ENCODE results near the gene PPP1R8. TPM values are rescaled to one million over a fixed set of nuclear protein-coding genes. Genes with fewer than 3 reads are reported as not detected.

The PPP1R8 gene
- total and polyA plus RNA-seq, 9 of the 15 experiments (the other 6 are each of a cell fraction or from before 2014, with no cell fraction given), result 16.2 to 107 (median 75.3) TPM

DNA sequence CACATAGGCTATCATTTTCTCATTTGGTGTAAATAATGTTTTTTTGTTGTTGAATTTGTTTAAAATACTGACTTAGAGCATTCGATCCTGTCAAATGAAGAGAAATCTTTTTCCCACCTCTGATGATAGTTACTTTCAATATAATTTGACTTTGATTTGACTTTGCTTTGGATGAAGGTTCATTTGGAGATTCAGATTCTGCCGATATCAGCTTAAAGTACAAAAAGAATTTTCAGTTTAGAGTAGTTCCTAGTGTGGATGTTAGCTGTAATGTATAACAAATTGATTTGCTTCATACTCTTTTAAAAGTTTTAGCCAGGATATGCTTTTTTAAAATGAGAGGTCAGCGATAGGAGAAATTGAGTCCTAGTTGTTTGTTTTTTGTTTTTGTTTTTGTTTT is 47.6 kb upstream of the PPP1R8 start:
- peaks cover 6% of the 10 kb centered on the region; the same call in 1 of the 2 replicates for H4K20me1 ChIP-seq (replicated peaks; ENCODE audit: control insufficient read depth, insufficient read depth, low read length)
- TF ChIP-seq C11orf30 (IDR thresholded peaks at IDR 0.05; ENCODE audit: low read depth) (peak; percentile 47), PCBP1 (IDR thresholded peaks at IDR 0.05; ENCODE audit: low read depth, low read length, poor library complexity, severe bottlenecking) (no peak), ZNF316 (IDR thresholded peaks at IDR 0.05) (peak; percentile 67), MAFF (IDR thresholded peaks at IDR 0.05; ENCODE audit: low read length) (peak; percentile 28; the same call in 1 of the 2 replicates), MAFK (IDR thresholded peaks at IDR 0.05; ENCODE audit: low read length) (peak; percentile 15; the same call in 1 of the 2 replicates)
- no peak overlapping the region for H3K4me2 ChIP-seq (ENCODE audit: insufficient read depth, low read length)
- no peak for ATAC-seq
- POLR2A ChIA-PET, result interaction anchor here (3.7 kb wide), 1 partner anchor 9 kb away, joined by 25 read pairs; the partner anchor contains the start of gene STX12
- H3K27me3 ChIP-seq (ENCODE audit: control insufficient read depth in 2 of 2, insufficient read depth in 2 of 2, low read length in 2 of 2), result no peaks in the 10 kb centered on the region
- H3K79me2 ChIP-seq (ENCODE audit: control insufficient read depth, insufficient read depth, low read length), result peaks cover 30% of the 10 kb centered on the region
- H3K36me3 ChIP-seq (ENCODE audit: control insufficient read depth, insufficient read depth, low read length), result no peaks in the 10 kb centered on the region
- no peaks in the 10 kb centered on the region for H3K9me3 ChIP-seq (replicated peaks; ENCODE audit: control insufficient read depth, insufficient read depth, low read depth, low read length)
- in situ Hi-C loops (cut with MboI), result no loop called here
- H2AFZ ChIP-seq (ENCODE audit: low read depth, low read length), result no peak overlapping the region
- H3K9ac ChIP-seq (ENCODE audit: insufficient read depth in 1 of 2, low read depth in 2 of 2, low read length in 2 of 2), result no peak overlapping the region
- H3K4me3 ChIP-seq, result no peak overlapping the region
- intact Hi-C loops (cut with micrococcal nuclease), result no loop called here
- peaks cover 25 to 27% of the 10 kb centered on the region in 2 experiments for H3K4me1 ChIP-seq (replicated peaks in 1 of 2; ENCODE audit: control insufficient read depth in 2 of 2, insufficient read depth in 2 of 2, low read length in 2 of 2)
- no peak for FAIRE-seq
- WGBS (ENCODE audit: insufficient coverage, low coverage, missing lambda C conversion rate), result 92% methylated on average over 3 of the region's 3 CpGs
- peaks cover 5% of the 10 kb centered on the region for H3K9me1 ChIP-seq (ENCODE audit: control insufficient read depth, insufficient read depth, low read length)
- no peak overlapping the region for H3K27ac ChIP-seq (ENCODE audit: extremely low read depth, low read depth, low read length)
- no TSS peak for BruUV-seq (replicated peaks)
- CTCF ChIA-PET (ENCODE audit: low intra/inter-chr PET ratio), result no interaction called here
- DNase-seq (ENCODE audit: extremely low read depth in 1 of 4, low spot score in 3 of 4), result no peak

DNA sequence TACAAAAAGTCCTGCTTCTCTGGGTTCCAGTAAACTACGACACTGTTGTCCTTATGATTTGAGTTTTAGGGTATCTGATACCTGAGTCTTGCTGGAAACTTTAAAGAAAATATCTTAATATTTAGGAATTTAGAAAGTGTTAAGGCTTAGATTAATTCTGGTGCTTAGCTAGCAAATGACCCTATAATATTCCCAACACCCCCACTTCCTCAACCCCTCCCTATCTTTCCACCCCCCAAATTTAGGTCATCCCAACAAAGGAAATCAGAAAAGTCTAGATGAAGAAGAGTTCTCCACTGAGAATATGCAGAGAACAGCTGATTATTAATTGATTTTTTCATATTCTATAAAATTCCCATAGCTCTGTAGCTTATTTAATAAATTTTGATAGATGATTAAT is 45.9 kb upstream of the PPP1R8 start:
- no peak overlapping the region for H3K27ac ChIP-seq (ENCODE audit: extremely low read depth, low read depth, low read length)
- H3K9me3 ChIP-seq (replicated peaks; ENCODE audit: control insufficient read depth, insufficient read depth, low read depth, low read length), result no peaks in the 10 kb centered on the region
- intact Hi-C loops (cut with micrococcal nuclease) (no loop called here), in situ Hi-C loops (cut with MboI) (no loop called here)
- no peak for ATAC-seq
- no peak overlapping the region for H2AFZ ChIP-seq (ENCODE audit: low read depth, low read length)
- peaks cover 4% of the 10 kb centered on the region for H3K36me3 ChIP-seq (ENCODE audit: control insufficient read depth, insufficient read depth, low read length)
- no peak overlapping the region for H3K4me3 ChIP-seq
- ChIA-PET CTCF (ENCODE audit: low intra/inter-chr PET ratio) (no interaction called here), POLR2A (interaction anchor here (0.7 to 3.1 kb wide), 6 partner anchors 8 to 115 kb away, joined by 3 to 15 read pairs (median 4); partner anchors contain the start of gene STX12)
- no TSS peak for BruUV-seq (replicated peaks)
- H3K9me1 ChIP-seq (ENCODE audit: control insufficient read depth, insufficient read depth, low read length), result peaks cover 5% of the 10 kb centered on the region
- no peaks in the 10 kb centered on the region for H3K27me3 ChIP-seq (ENCODE audit: control insufficient read depth in 2 of 2, insufficient read depth in 2 of 2, low read length in 2 of 2)
- H3K9ac ChIP-seq (ENCODE audit: insufficient read depth in 1 of 2, low read depth in 2 of 2, low read length in 2 of 2), result no peak overlapping the region
- peaks cover 14 to 19% of the 10 kb centered on the region in 2 experiments for H3K4me1 ChIP-seq (replicated peaks in 1 of 2; ENCODE audit: control insufficient read depth in 2 of 2, insufficient read depth in 2 of 2, low read length in 2 of 2)
- no peak overlapping the region for H3K4me2 ChIP-seq (ENCODE audit: insufficient read depth, low read length)
- no peak for FAIRE-seq
- H4K20me1 ChIP-seq (replicated peaks; ENCODE audit: control insufficient read depth, insufficient read depth, low read length), result peaks cover 6% of the 10 kb centered on the region; the same call in 1 of the 2 replicates
- 82% methylated on average over 1 of the region's 1 CpG for WGBS (ENCODE audit: insufficient coverage, low coverage, missing lambda C conversion rate)
- peaks cover 27% of the 10 kb centered on the region for H3K79me2 ChIP-seq (ENCODE audit: control insufficient read depth, insufficient read depth, low read length)
- no peak for DNase-seq (ENCODE audit: extremely low read depth in 1 of 4, low spot score in 3 of 4)
- TF ChIP-seq, protein P1, sequence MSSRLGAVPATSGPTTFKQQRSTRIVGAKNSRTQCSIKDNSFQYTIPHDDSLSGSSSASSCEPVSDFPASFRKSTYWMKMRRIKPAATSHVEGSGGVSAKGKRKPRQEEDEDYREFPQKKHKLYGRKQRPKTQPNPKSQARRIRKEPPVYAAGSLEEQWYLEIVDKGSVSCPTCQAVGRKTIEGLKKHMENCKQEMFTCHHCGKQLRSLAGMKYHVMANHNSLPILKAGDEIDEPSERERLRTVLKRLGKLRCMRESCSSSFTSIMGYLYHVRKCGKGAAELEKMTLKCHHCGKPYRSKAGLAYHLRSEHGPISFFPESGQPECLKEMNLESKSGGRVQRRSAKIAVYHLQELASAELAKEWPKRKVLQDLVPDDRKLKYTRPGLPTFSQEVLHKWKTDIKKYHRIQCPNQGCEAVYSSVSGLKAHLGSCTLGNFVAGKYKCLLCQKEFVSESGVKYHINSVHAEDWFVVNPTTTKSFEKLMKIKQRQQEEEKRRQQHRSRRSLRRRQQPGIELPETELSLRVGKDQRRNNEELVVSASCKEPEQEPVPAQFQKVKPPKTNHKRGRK (tag; IDR thresholded peaks at IDR 0.05), result 0 out of 2 replicates have a peak, but pooled peaks have one; percentile 34
- TF ChIP-seq PCBP2 (IDR thresholded peaks at IDR 0.05; ENCODE audit: low read depth, low read length, poor library complexity, severe bottlenecking) (peak; percentile 80), KLF6 (CRISPR knock-in tag; IDR thresholded peaks at IDR 0.05; ENCODE audit: borderline replicate concordance) (no peak), FOXM1 (IDR thresholded peaks at IDR 0.05; ENCODE audit: low read depth) (no peak), FOXM1 (CRISPR knock-in tag; IDR thresholded peaks at IDR 0.05; ENCODE audit: low read depth) (no peak), DACH1 (IDR thresholded peaks at IDR 0.05; ENCODE audit: partially characterized antibody) (peak; percentile 28), C11orf30 (IDR thresholded peaks at IDR 0.05; ENCODE audit: low read depth) (0 out of 2 replicates have a peak, but pooled peaks have one; percentile 1)
- TF ChIP-seq, protein P2, sequence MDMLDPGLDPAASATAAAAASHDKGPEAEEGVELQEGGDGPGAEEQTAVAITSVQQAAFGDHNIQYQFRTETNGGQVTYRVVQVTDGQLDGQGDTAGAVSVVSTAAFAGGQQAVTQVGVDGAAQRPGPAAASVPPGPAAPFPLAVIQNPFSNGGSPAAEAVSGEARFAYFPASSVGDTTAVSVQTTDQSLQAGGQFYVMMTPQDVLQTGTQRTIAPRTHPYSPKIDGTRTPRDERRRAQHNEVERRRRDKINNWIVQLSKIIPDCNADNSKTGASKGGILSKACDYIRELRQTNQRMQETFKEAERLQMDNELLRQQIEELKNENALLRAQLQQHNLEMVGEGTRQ (CRISPR knock-in tag; IDR thresholded peaks at IDR 0.05), result no peak
- TF ChIP-seq, protein P3, sequence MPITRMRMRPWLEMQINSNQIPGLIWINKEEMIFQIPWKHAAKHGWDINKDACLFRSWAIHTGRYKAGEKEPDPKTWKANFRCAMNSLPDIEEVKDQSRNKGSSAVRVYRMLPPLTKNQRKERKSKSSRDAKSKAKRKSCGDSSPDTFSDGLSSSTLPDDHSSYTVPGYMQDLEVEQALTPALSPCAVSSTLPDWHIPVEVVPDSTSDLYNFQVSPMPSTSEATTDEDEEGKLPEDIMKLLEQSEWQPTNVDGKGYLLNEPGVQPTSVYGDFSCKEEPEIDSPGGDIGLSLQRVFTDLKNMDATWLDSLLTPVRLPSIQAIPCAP (CRISPR knock-in tag; IDR thresholded peaks at IDR 0.05; ENCODE audit: borderline replicate concordance), result no peak

Data from K562 (cell line).